Measurements from ENCODE around the gene STAG2. TPM values are rescaled to one million over a fixed set of nuclear protein-coding genes. Genes with fewer than 3 reads are reported as not detected.

The STAG2 gene
- total and polyA plus RNA-seq, 2 donors (not counting 1 experiment from before 2014, with no cell fraction given): 56.6 to 96.4 TPM

- Histone ChIP-seq H3K4me3 (replicated peaks in 1 of 4; ENCODE audit: control extremely low read depth in 1 of 4, insufficient read depth in 1 of 4, low read depth in 3 of 4, low read length in 4 of 4) (no peak overlapping the region), H3K27ac (ENCODE audit: insufficient read depth, low read length) (no peak overlapping the region), H3K27me3 (ENCODE audit: control insufficient read depth, insufficient read depth, low read length) (no peaks in the 10 kb centered on the region), H3K4me1 (ENCODE audit: control insufficient read depth, extremely low read depth, insufficient read depth, low read length) (no peaks in the 10 kb centered on the region), H3K36me3 (ENCODE audit: control insufficient read depth, insufficient read depth, low read length) (no peaks in the 10 kb centered on the region), H3K4me2 (ENCODE audit: extremely low read depth, insufficient read depth, low read length) (no peak overlapping the region), H3K9me3 (ENCODE audit: control insufficient read depth, insufficient read depth, low read depth, low read length) (no peaks in the 10 kb centered on the region), H4K20me1 (ENCODE audit: control insufficient read depth, extremely low read depth, insufficient read depth, low read length) (no peaks in the 10 kb centered on the region), H3K9ac (ENCODE audit: insufficient read depth, low read length) (no peak overlapping the region), H3K79me2 (ENCODE audit: control insufficient read depth, insufficient read depth, low read length) (peaks cover 74% of the 10 kb centered on the region), H2AFZ (ENCODE audit: low read length) (no peak overlapping the region)
- TF ChIP-seq EZH2 (IDR thresholded peaks at IDR 0.05; ENCODE audit: low read length, missing control alignments): no peak
- TF ChIP-seq, protein P1, sequence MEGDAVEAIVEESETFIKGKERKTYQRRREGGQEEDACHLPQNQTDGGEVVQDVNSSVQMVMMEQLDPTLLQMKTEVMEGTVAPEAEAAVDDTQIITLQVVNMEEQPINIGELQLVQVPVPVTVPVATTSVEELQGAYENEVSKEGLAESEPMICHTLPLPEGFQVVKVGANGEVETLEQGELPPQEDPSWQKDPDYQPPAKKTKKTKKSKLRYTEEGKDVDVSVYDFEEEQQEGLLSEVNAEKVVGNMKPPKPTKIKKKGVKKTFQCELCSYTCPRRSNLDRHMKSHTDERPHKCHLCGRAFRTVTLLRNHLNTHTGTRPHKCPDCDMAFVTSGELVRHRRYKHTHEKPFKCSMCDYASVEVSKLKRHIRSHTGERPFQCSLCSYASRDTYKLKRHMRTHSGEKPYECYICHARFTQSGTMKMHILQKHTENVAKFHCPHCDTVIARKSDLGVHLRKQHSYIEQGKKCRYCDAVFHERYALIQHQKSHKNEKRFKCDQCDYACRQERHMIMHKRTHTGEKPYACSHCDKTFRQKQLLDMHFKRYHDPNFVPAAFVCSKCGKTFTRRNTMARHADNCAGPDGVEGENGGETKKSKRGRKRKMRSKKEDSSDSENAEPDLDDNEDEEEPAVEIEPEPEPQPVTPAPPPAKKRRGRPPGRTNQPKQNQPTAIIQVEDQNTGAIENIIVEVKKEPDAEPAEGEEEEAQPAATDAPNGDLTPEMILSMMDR (conservative IDR thresholded peaks at IDR 0.05 in 1 of 2, IDR thresholded peaks at IDR 0.05 in 1 of 2; ENCODE audit: low read depth in 1 of 2, low read length in 2 of 2): no peak
- no peak for DNase-seq (ENCODE audit: low read depth in 2 of 2)
These were observed 24.9 kb downstream of the STAG2 start for GRCh38 chrX:123986377-123986776.

- no peak overlapping the region for H3K27ac ChIP-seq (ENCODE audit: insufficient read depth, low read length)
- H3K79me2 ChIP-seq (ENCODE audit: control insufficient read depth, insufficient read depth, low read length): peaks cover 68% of the 10 kb centered on the region
- no peaks in the 10 kb centered on the region for H3K9me3 ChIP-seq (ENCODE audit: control insufficient read depth, insufficient read depth, low read depth, low read length)
- TF ChIP-seq, protein P1 (conservative IDR thresholded peaks at IDR 0.05 in 1 of 2, IDR thresholded peaks at IDR 0.05 in 1 of 2; ENCODE audit: low read depth in 1 of 2, low read length in 2 of 2): no peak
- TF ChIP-seq EZH2 (IDR thresholded peaks at IDR 0.05; ENCODE audit: low read length, missing control alignments): no peak
- no peaks in the 10 kb centered on the region for H3K36me3 ChIP-seq (ENCODE audit: control insufficient read depth, insufficient read depth, low read length)
- H4K20me1 ChIP-seq (ENCODE audit: control insufficient read depth, extremely low read depth, insufficient read depth, low read length): no peaks in the 10 kb centered on the region
- no peak overlapping the region for H3K4me3 ChIP-seq (replicated peaks in 1 of 4; ENCODE audit: control extremely low read depth in 1 of 4, insufficient read depth in 1 of 4, low read depth in 3 of 4, low read length in 4 of 4)
- DNase-seq (ENCODE audit: low read depth in 2 of 2): no peak
- no peaks in the 10 kb centered on the region for H3K27me3 ChIP-seq (ENCODE audit: control insufficient read depth, insufficient read depth, low read length)
- no peak overlapping the region for H3K9ac ChIP-seq (ENCODE audit: insufficient read depth, low read length)
- no peak overlapping the region for H2AFZ ChIP-seq (ENCODE audit: low read length)
- H3K4me2 ChIP-seq (ENCODE audit: extremely low read depth, insufficient read depth, low read length): no peak overlapping the region
- H3K4me1 ChIP-seq (ENCODE audit: control insufficient read depth, extremely low read depth, insufficient read depth, low read length): no peaks in the 10 kb centered on the region
These were observed 27.1 kb downstream of the STAG2 start for GRCh38 chrX:123988423-123989111.

GRCh38 chrX:123989235-123989634, 27.7 kb downstream of the STAG2 start:
- no peak overlapping the region for H3K4me3 ChIP-seq (replicated peaks in 1 of 4; ENCODE audit: control extremely low read depth in 1 of 4, insufficient read depth in 1 of 4, low read depth in 3 of 4, low read length in 4 of 4)
- no peak overlapping the region for H3K4me2 ChIP-seq (ENCODE audit: extremely low read depth, insufficient read depth, low read length)
- no peak overlapping the region for H2AFZ ChIP-seq (ENCODE audit: low read length)
- no peak overlapping the region for H3K27ac ChIP-seq (ENCODE audit: insufficient read depth, low read length)
- no peaks in the 10 kb centered on the region for H3K4me1 ChIP-seq (ENCODE audit: control insufficient read depth, extremely low read depth, insufficient read depth, low read length)
- H4K20me1 ChIP-seq (ENCODE audit: control insufficient read depth, extremely low read depth, insufficient read depth, low read length): no peaks in the 10 kb centered on the region
- no peak overlapping the region for H3K9ac ChIP-seq (ENCODE audit: insufficient read depth, low read length)
- peaks cover 71% of the 10 kb centered on the region for H3K79me2 ChIP-seq (ENCODE audit: control insufficient read depth, insufficient read depth, low read length)
- no peaks in the 10 kb centered on the region for H3K9me3 ChIP-seq (ENCODE audit: control insufficient read depth, insufficient read depth, low read depth, low read length)
- no peaks in the 10 kb centered on the region for H3K27me3 ChIP-seq (ENCODE audit: control insufficient read depth, insufficient read depth, low read length)
- TF ChIP-seq, protein P1 (conservative IDR thresholded peaks at IDR 0.05 in 1 of 2, IDR thresholded peaks at IDR 0.05 in 1 of 2; ENCODE audit: low read depth in 1 of 2, low read length in 2 of 2): no peak
- TF ChIP-seq EZH2 (IDR thresholded peaks at IDR 0.05; ENCODE audit: low read length, missing control alignments): no peak
- no peak for DNase-seq (ENCODE audit: low read depth in 2 of 2)
- no peaks in the 10 kb centered on the region for H3K36me3 ChIP-seq (ENCODE audit: control insufficient read depth, insufficient read depth, low read length)

Data from fibroblast of lung (primary cell).